Thyroid gland (tissue), 4 donors: ENCODE measurements around the gene CDH4.

Experiments
- CTCF ChIP-seq, 6 experiments: fragments of 200-600 bp in 3 of 6; fragments of 450-650 bp in 3 of 6; sonication (generic) in 3 of 6; IDR thresholded peaks; one replicate each; pipeline ENCODE4 v1.5.1; 2016 to 2019; ENCODE audit warnings: antibody characterized with exemption in 6 of 6, mild to moderate bottlenecking in 2 of 6, inconsistent platforms in 1 of 6, moderate library complexity in 1 of 6
- POLR2A ChIP-seq, 2 donors: fragments of 450-650 bp; IDR thresholded peaks; one replicate each; pipeline ENCODE4 v1.6.1; 2017; ENCODE audit warnings: antibody characterized with exemption in 2 of 2, mild to moderate bottlenecking in 2 of 2, moderate library complexity in 1 of 2

GRCh38 chr20:61744691-61745396 lies 492.8 kb downstream of the CDH4 start:
- no peak for TF ChIP-seq CTCF (IDR thresholded peaks at IDR 0.05)
- no peak for TF ChIP-seq POLR2A (IDR thresholded peaks at IDR 0.05)
